NCI-H82 treated with DMSO at 0.1 percent for 48 hours (cell line): ENCODE results near the gene POC1A.

ENCODE experiments used
- DNase-seq: peaks from one replicate; lab custom pipeline; 2025; ENCODE audit not compliant: unreplicated experiment; lab: John Stamatoyannopoulos, UW

The POC1A gene

DNA sequence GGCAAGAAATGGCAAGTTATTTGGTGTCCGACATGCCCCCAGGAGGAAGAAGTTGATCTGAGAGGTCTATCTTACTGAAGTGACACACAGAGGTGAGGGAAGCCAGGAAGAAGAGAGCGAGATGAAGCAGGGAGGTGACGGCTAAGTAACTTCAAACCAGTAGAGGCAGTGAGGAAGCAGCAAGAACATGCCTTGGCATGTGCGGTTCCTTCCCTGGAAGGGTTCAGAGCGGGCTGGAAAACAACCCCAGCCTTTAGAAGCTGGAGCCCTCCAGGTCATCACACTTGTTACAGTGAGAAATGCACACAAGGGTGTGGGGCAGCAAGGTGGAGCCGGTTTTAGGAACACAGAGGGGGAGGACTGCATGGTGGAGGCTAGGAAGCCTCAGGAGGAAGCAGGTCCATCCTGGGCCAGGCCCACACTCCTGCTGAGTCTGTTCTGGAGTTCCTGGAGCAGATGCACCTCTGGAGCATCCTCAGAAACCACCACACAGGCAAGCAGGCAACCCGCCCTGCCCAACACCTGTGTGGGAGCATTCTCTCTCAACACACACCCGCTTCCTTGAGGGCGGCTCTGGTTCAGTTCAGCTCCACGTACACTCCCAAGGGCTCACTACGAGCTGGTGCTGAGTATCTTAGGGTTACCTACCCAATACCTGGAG lies 47.1 kb downstream of the POC1A start:
- DNase-seq = no peak

DNA sequence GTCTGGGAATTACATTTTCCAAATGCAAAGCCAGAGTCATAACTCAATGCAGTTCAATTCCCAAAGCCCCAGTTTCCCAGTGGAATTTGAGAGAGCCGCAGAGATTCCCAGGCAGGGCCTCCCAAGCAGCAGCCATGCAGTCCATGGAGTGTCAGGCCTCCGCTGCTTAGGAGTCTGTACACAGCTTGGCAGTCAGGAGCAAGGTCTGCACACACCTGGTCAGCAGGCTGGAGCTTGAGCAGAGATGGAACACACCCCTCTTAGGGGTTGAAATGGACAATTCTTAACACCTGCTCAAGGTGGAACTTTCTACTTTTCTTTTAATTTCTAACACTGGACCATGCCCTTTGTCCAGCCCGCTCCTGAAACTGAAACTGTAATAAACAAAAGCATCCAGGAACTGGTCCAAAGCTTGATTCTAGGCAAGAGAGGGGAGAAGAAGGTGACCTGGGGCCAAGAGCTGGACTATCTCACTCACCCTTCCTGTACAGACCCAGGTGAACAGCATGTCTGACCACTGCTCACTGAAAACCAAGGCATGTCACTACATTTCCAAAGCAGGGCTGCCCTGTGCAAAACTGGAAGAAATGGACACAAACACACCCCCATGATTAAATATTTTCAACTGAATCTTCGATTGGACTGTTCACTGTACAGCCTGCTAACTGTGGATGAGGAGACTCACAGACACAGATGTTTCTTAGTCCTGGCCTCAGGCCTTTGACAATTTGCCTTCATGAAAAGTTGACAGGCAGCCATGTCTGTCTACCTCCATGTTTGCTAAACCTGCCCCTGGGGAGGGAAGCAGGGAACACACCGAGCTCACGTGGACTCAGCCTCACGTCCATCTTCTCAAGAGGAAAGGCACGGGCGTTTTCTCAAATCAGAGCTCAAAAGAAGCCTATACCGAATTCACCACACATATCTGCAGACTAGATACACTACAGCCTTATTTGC lies 49.3 kb downstream of the POC1A start:
- DNase-seq = no peak

DNA sequence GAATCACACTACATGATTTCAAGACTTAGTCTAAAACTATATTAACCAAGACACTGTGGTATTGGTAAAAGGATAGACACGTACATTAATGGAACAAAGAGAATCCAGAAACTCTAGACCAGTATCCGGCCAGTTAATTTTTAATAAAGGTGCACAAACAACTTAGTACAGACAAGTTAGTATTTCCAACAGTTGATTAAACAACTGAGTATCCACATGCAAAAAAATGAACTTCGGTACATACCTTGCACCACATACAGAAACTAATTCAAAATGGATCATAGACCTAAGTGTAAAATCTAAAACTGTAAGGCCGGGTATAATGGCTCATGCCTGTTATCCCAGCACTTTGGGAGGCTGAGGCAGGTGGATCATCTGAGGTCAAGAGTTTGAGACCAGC lies 51.3 kb downstream of the POC1A start:
- no peak for DNase-seq

DNA sequence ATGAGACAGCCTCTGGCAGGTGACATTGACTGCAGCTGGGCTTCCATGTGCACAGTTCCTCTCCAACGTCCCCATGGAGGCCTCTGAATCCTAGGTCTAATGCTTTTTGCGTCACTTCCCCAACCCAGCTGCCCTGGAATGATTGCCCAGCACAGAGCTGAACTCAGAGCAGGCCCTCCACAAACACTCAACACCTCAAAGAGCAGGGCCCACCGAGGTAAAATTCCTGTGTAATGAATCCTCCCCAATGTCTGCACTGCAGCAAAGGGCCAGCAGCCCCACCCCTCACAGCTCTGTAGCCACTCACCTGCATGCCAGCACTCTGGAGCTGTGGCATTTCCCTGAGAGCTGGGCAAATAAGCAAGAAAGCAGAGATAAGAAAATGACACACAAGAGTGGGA lies 55.2 kb downstream of the POC1A start:
- no peak for DNase-seq

DNA sequence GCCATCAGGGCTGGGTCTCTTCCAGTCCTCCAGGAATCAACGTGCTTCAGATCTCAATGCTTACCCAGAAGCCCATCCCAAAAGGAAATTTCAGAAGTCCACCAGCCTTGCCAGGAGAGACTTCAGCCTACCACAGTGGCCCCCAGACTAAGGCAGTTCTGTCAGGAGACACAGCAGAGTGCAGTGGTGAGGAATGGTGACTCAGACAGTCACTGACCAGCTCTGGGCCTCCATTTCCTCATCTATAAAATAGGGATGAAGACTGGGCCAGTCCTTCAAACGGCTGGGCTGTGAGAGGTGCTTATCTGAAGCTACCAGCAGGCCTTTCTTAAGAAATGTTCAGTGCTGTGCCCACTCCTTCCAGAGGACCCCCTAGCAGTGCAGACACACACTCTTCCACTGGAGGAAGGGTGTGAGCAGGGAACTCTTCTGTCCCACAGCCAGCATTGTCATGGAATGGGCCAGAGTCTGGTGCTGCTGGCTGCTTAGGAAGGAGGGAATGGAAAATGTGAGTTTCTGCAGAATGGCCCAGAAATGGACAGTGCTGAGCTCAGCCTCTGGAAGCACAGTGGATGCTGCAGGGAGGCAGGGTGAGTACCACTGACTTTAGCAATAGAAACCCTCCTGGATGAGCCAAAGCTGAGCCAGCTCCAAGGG lies 56.2 kb downstream of the POC1A start:
- no peak for DNase-seq

DNA sequence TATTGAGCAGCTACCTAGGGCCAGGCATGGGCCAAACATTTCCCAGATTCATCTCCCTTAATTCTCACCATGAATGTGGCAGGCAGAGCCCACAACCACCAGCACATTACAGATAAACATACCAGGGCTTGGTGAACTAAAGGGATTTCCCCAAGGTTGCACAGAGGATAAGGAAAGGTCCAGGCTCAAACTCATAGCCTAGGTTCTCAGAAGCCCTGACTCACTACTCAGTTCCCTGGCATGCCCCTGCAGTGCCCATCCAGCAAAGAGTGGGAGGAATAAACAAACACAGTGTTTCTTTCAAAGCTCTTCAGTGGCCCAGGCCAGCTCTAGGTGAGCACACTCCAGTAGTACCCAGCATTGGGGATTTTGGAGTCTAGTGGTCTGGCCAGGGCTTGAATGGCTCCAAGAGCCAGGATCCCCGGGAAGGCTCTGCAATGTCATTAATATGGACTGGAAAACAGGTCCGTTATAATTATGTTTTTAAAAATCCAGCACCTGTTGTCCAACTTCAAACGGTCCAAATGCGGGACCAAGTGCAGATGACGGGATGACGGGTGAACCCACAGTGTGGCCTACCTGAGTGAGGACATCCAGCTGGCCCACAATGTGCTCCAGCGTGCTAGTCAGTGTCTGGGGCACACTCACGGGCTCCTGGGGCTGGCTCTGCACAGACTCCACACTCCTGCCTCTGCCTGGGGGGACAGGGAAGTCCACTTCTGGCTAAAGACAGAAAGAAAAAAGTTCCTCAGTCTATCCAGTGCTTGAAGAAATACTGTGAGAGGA lies 58.0 kb downstream of the POC1A start:
- DNase-seq = no peak

DNA sequence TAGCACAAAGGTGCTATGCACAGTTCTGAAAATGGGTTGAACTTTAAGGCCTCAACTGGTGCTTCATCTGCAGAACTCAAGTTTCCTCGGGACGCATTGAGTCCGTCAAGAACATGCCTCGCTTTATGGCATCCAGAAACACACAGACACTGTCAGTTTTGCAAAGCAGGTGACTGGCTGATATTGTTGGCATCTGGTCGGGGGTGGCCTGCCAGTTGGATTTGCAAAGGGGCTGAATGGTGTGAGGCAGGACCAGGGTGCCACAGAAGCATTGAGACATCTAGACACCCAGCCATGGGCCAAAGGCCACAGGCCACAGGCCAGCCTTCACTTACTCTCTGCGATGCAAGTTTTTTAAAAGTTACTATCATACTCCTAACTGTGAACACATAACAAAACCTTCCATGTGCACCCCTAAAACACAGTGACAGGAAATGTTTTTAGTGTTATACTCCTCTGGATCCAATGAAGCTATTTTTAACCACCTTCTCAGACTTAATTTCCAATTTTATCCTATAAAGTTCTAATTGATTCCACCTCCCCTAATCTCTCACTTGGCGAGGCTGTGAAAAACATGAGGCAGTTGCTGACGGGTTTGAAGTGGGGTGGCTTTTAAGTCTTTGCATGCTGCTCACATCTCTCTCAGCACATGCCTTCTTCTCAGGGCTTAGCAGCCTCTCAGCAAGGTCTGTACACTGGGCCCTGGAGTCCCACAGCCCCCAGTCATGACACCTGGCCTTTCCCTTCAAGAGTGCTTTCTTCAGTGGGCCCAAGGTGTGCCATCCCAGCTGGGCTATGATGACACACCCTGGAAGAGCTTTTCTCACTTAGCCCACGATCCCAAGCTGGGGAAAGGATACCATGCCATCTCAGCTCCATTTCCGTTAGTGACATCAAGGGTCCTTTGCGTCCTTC lies 59.4 kb downstream of the POC1A start:
- no peak for DNase-seq

DNA sequence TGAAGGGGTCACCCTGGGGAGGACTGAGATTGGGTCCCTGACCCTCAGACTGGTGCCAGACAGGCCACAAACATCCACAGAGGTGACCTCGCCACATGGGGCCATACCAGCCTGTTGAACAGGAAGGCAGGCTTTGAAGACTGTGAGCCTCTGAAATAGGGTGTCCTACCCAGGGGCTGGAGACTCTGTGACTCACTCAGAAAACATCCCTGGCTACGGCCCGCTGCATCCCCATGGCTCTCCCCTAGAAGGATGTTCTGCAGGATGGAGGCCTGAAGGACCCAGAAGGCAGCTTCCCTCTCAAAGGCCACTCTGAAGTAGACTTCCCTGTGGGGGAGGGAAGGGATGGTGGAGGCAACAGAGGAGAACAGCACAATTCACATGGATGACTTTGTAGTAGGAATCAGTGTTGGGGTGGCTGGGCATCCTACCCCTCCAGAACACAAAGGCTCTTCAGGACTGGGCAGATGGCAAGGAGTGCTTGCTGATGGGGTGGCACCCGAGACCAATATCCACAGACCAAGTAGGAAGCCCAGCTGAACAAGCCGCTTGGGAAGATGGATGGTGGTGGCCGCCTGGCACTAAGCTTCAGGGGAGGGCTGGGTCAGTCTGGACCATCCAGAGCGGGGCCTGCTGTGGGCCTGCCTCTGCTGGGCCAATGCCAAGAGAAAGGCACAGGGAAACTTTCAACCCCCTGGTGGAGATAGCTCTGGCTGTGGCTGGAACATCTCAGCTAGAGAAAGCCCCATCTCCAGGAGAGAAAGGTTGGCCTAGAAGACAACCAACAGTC lies 60.3 kb downstream of the POC1A start:
- no peak for DNase-seq

DNA sequence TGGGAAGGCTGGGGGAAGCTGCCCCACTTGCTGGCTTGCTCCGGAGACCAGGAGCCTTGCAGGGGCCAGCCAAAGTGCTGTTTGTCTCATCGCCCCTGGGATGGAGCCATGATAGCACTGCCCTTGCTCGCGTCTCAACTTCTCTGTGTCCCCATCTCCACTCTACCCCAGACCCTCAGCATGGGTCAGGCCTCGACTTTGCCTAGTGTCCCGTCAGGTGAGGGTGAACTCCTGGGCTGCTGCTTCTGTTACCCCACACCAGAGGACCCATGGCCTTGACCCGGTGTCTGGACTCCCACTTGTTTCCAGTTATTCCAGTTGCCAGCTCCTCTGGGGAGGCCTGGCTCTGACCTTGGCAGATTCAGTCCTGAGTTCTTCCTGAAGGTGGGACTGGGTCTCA lies 61.3 kb downstream of the POC1A start:
- no peak for DNase-seq

DNA sequence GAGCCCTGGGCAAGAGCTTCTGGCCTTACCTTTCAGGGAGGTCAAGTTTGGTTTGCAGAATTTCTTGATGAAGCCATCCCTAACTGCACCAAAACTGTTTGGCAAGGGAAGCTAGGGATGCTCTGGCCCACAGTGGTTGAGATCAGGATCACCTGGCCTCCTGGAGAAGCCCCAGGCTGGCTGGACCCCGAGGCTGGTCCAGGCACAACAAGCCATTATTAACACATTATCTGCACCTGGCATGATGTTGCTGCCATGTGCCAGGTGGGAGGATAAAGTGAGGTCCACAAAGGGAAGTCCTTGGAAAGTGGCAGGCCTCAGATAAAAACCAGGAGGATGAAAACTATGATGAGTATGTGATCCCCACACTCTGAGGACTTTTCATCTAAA lies 62.0 kb downstream of the POC1A start:
- DNase-seq = no peak

DNA sequence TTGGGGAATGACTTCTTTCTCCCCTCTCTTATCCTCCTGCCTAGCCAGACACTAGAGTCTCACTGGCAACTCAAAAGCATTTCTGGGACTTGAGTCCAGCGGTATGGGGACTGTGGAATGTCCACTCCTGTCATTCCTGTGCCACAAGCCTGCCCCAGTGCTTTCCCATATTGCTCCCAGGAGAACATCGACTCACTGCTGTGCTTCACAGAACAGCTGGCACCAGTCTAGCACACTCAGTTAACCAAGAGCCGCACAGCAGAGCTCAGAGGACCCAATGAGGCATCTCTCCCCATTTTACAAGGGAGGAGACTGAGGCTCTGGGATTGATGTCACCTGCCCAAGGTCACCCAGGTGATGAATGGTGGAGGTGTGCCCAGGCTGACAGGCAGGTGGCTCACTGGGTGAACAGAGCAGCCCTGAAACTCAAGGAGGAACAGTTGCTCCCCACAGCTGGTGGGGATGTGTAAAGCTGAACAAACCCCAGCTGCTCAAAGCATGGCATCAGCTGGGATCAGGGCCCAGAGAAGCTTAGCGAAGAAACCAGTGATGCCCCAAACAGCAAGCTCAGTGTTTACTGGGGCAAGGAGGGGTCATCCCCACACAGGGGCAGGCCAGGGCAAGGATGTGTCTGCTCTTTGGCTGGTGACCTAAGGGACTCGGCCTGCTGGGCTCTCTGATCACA lies 62.5 kb downstream of the POC1A start:
- no peak for DNase-seq

DNA sequence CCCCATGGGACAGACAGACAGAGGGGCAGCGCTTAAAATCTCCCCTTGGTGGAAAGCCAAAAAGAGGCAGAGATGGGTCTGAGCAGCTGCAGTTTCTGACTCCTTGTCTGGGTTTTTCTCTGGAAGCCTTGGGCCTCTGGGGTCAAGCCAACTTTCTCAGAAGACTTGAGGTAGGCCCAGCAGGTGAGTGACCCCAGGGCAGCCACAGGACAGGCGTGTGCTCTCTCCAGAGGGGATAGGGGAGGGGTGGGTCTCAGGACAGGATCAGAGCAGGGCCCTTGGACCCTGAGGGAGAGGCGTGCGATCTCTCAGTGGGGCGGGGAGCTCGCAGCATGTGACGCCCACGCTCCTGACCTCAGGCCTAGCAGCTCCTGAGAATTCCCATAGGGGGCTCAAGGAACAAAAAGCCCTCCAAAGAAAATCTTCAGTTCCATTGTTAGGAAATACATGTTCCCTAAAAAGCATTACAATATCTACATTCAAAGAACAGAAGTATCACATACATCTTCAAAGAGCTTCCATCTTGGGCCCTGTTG lies 63.2 kb downstream of the POC1A start:
- DNase-seq = no peak

DNA sequence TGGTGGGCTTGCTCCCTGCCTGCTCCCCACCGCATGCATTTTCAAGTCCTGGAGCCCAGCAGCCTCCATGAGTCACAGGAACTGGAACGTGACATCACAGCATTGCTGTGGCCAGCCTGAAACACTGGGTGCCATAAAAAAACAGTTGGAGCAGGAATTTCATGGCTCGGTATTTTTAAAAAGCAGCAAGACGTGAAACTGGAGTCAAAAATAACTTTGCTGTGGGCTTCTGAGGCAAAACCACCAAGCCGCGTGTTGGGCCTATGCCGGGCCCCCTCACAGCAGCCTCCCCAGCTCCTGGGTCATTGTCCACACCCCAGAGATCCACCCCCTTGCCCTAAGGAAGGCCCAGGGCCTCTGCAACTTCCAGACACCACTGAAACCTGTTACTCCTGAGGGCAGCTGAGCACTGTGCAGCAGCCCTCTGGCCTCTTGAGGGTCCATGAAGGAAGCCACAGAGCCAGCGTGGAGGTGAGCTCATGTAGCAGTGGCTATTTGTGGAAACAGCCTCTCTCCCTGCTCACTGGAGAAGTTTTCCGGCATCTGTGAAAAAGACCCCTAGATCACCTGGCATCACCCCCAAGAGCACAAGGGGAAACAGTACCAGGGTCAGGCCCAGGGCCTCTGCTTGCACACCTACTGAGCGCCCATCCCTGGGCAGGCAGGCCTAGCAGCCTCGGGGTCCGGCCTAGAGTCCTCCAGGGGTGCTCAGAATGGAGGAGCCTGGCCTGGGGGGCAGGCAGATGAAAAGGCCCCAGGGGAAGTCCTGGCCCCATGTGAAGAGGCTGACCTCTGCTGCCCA lies 63.9 kb downstream of the POC1A start:
- no peak for DNase-seq

DNA sequence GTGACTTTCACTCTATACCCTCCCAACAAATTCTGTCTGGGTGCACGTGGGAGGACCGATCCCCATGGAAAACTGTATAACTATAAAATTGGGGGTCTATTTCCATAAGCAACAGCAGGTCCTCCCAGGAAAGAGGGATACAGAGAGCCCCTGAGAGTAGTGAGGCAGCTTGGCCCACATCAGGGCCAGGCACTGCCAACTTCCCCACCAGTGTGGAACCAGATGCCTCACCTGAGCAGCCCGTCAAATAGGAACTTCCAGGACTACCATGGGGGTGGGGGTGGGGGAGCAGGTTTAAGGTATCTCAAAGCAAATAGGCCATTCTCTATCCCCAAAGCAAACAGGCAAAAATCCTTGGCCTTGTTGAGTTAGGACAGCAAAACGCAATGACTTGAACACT lies 64.5 kb downstream of the POC1A start:
- DNase-seq = no peak

DNA sequence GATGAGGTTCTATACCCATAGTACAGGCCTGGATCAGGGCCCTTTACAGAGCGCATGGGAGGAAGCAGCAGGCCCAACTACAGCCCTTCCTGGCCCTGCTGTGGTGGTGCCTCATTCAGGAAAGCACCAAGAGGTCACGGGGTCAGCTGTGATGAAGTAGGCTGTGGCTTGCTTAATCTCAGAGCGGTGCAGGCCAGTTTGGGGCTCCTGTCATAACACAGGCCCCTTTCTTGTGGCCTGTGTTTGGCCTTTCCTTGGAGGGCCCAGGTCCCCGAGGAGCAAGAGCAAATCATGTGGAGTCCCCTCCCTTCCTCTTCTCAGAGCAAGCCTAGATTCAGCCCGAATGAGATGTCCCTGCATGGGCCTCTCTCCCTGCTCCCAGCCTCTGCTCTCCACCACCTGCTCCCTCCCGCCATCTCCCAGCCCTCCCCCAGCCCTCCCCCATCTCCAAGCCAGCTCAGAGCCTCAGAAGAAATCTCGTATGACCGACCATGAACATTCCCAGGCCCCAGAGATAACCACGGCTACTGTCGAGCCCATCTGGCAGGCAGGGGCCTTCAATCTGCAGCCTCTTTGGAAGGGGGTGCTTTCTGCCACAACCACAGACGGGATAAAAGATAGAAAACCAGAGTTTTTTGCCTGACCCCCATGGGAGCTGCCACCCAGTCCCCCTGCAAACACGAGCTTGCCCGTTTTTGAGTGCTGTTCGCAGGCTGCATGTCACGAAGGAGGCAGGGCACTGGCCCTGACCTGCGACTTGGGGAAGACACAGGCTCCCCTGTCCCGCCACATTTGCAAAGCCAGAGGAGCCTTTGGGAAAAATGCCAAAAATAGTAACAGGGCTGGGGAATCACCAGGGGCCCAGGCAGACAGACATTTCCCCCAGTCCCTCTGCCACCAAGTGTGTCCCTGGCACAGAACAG lies 65.5 kb downstream of the POC1A start:
- peak; percentile 37 for DNase-seq

DNA sequence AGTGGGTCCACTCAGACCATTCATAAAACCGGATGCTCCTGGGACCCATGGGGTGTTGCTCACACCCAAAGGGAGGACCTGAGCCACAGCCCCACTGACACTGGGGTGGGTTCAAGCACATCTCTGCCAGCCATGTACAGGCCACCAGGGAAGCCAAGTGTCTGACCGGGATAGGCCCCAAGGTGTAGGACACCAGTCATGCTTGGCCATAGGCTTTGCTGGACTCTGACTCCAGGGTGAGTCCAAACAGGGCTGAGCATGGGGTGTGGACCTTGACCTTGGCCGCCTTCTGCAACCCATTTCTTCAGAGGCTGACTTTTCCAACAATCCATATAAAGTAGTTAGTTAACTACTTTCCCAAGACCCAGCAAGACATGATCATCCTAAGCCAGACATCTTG lies 66.5 kb downstream of the POC1A start:
- DNase-seq = no peak
